Head of caudate nucleus (tissue), 42 donors: ENCODE data around the gene ITGB1BP2.
"Not testable (repeated sequence)": the region's sequence is repeated elsewhere in the genome, so short reads cannot be mapped to it uniquely, and the experiment has no call there.

Experiments
- DNase-seq, 42 donors: peaks; one replicate each; pipeline versions ENCODE4 v3.0.0 to v3.0.0-alpha.2; 2020 to 2021; ENCODE audit warnings: mixed read lengths in 7 of 42
- intact Hi-C: fragments of 100-400 bp; cut with DNase I; formaldehyde crosslinking; loops from one replicate; pipeline ENCODE4 v1.15.0; 2022

Gene ITGB1BP2

DNA sequence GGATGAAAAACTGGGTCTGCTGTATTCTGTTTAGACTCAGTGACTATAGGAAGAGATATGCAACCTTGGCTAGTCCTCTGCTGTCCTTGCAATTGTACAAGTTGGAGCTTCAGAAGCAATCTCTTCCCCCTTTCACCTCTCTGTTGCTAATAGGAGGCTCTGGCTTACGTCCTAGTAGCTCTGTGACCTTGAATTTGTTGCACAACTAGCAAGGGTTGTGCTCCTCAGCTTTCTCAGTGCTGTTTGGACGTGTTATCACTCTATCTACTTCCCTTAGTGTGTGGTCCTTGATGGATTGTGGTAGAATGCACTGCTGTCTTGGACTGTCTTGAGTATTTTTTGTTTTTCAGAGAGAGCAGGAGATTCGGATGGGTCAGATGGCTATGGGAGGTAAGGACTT, 3.4 kb upstream of the ITGB1BP2 start:
- intact Hi-C loops = no loop called here
- DNase-seq = no peak

DNA sequence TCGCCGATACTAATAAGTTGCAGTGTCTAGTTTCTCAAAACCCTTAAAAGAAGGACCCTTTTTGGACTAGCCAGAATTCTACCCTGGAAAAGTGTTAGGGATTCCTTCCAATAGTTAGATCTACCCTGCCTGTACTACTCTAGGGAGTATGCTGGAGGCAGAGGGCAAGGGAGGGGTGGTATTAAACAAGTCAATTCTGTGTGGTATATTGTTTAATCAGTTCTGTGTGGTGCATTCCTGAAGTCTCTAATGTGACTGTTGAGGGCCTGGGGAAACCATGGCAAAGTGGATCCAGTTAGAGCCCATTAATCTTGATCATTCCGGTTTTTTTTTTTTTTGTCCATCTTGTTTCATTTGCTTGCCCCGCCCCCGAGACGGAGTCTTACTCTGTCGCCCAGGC, 1.5 kb upstream of the ITGB1BP2 start:
- intact Hi-C loops, DNase-seq: not testable (repeated sequence)

DNA sequence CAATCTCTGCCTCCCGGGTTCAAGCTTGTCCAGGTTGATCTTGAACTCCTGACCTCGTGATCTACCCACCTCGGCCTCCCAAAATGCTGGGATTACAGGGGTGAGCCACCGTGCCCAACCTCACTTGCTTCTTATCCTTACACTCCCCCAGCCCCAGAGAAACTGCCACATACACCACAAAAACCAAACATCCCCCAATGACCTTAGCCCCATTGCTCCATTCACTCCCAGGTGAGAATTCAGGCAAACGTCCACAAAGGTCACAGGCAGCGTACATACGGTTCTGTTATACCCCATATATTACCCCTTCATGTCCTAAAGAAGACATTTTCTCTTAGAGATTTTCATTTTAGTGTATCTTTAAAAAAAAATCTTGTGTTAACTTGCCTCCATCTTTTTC, 1.1 kb upstream of the ITGB1BP2 start:
- DNase-seq, intact Hi-C loops: not testable (repeated sequence)

DNA sequence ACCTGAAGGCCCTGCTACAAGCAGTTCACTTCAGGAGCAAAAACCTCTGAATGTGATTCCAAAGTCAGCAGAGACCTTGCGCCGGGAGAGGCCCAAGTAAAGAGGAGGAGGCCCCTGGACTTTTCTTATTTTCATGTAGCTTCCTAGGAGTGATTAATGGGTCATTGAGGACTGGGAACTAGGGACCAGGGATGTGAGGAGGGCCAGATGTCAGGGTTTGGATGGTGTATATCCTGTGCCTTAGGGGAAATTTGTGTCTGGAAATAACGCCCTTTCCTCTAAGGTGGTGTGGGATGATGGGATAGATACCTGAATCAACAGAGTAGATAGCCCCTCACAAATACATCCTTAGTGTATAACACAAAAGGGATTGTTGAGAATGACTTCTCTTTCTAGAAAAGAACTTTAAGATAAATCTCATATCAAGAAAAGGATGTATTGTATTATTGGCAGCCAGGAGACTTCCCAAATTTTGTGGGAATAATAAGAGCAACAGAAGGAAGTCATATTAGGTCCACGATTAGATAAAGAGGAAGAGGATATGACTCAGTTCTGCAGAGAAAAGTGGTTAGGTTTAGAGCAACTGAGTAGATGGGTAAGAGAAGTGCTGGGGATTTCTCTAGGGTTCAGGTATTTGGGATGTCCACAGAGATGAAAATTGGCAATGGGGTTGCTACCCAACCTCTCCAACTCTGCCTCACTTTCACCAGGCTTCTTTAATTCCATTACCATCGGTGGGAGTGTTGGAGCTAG, 1.1 kb downstream of the ITGB1BP2 start:
- intact Hi-C loops = no loop called here

DNA sequence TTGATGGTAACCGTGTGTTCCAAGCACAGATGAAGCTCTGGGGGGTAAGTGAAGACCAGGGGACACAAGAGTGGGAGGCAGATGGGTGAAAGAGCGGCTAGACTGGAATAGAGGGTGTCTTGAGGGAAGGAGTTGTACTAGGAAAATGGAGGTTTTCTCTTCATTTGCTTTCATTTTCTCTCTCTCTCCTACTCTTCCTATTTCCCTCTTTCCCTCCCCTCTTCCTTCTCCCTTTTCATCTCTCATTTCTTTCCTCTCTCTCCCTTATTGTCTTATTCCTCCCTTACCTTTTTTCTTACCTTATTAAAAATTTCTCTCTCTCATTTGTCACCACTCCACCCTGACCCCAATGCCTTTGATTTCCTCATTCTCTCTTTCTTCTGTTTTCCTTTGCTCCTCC, 3.0 kb downstream of the ITGB1BP2 start:
- intact Hi-C loops = no loop called here
- DNase-seq = no peak

More for the DNA sequence above, 1.1 kb downstream of the ITGB1BP2 start:
- no peak for DNase-seq

DNA sequence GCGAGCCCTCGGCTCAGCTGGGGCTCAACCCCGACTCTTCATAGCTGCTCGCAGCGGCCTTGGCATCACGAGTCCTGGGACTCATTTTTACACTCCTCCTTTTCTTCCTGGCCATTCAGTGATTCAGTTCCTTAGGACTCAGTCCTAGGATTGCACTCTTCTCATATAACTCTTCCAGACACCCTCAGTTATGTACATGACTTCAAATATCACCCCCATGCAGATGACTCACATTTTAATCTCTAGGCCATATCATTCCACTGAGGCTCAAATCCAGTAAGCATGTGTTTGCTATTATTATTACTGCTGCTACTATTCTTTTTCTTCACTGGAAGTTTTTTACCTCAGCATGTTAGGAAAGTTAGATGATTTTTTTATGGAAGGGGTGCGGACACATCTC, 14.4 kb downstream of the ITGB1BP2 start:
- intact Hi-C loops = no loop called here
- DNase-seq = no peak

DNA sequence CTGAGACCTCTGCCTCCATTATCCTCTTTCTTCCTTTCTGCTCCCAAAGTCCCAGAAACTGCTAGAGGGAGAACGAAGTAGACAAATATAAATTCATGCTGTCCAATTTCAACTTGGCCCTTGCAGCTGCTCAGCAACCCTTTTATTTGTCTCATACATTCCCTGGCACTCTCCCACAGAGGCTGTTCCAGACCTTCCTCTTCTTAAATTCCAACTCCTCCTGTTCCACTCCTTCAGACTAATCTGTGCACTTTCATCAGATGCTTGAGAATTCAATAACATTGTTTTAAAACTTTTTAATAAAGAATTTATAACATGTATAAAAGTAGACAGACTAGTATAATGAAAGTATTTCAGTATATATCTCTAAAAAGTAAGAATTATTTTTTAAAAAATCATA, 15.4 kb downstream of the ITGB1BP2 start:
- DNase-seq, intact Hi-C loops: not testable (repeated sequence)

DNA sequence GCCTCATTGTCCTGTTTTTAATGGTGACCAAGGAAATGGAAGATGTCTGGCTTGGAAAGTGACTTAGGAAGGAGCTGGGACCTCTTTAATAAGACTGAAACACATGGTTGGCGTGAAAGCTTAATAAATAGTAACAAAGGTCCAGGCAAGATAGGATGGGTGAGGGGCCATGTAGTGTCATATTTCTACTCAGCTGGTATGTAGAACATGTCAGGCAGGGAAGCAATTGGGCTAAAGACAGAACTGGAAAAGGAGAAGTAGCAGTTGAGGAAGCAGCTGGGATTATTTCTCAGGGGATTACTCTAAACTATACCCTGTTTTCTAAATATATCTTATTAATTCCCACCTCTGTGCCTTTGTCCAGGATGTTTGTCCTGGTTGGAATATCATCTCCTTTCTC, 18.6 kb downstream of the ITGB1BP2 start:
- no peak for DNase-seq

DNA sequence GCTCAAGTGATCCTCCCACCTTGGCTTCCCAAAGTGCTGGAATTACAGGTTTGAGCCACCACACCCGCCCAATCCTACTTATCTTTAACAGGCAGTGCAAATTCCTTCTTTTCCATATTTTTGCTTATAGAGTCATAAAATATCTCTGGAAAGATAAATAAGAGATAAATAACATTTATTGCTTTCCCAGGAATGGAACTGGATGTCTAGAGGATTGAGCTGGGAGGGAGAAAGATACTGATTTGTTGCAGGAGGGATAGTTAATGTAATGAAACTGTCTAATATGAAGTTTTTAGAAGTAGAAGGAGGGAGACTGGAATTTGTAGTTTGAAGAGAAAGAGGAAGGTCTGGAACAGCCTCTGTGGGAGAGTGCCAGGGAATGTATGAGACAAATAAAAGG, 20.2 kb downstream of the ITGB1BP2 start:
- intact Hi-C loops = no loop called here
- no peak for DNase-seq

More for the DNA sequence above, 18.6 kb downstream of the ITGB1BP2 start:
- intact Hi-C loops = no loop called here

DNA sequence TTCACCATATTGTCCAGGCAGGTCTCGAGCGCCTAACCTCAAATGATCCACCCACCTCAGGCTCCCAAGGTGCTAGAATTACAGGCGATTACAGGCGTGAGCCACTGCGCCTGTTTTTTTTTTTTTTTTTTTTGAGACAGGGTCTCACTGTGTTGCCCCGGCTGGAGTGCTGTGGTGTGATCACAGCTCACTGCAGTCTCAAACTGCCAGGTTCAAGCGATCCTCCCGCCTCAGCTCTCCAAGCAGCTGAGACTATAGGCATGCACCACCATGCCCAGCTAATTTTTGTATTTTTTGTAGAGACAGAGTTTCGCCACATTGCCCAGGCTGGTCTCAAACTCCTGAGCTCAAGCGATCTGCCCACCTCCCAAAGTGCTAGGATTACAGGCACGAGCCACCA, 22.9 kb downstream of the ITGB1BP2 start:
- intact Hi-C loops, DNase-seq: not testable (repeated sequence)

DNA sequence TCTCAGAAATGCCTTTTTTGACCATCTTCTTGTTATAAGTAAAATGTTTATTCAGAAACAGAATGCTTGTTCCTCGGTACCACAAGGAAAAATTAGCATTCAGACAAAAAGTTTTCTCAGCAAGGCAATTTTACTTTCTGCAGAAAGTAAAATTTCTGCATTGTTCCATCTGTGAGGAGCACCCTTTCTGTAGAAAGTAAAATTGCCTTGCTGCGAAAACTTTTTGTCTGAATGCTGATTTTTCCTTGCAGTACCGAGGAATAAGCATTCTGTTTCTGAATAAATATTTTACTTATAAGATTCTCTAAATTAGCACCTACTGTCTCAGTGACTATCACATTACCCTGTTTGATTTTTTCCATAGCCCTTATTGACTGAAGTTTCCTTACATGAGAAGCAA, 24.8 kb downstream of the ITGB1BP2 start:
- DNase-seq = no peak
- intact Hi-C loops = no loop called here

DNA sequence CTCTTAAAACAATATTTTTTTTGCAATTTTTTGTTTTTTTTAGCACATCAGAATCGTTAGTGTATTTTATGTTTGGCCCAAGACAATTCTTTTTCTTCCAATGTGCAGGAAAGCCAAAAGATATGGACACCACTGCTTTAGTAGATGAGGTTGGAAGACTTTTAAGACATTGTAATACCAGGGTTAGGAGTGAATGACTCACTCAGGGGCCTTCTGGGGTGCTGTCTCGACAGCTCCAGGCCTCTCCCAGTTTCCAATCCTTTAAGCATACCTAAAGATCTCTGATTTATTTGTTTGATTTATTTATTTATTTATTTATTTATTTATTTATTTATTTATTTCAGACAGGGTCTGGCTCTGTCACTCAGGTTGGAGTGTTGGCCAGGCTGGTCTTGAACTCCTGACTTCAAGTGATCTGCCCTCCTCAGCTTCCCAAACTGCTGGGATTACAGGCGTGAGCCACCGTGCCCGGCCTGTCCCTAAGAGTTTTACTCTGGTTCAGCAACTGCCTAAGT, 47.7 kb downstream of the ITGB1BP2 start:
- DNase-seq, intact Hi-C loops: not testable (repeated sequence)

DNA sequence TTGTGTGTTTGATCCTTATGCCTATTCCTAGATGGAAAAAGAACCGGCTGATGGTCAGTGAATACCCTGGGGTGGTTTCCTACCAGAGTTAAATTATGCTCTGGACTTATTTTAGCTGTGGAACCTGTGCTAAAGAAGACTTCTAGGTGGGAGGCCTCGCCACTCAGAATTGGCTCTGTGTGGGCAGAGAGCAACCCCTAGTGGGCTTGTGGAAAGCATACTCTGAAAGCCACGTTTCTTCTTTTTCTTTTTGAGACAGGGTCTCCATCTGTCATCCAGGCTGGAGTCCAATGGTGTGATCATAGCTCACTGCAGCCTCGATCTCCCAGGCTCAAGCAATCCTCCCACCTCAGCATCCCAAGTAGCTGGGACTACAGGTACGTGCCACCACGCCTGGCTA, 48.3 kb downstream of the ITGB1BP2 start:
- intact Hi-C loops, DNase-seq: not testable (repeated sequence)

DNA sequence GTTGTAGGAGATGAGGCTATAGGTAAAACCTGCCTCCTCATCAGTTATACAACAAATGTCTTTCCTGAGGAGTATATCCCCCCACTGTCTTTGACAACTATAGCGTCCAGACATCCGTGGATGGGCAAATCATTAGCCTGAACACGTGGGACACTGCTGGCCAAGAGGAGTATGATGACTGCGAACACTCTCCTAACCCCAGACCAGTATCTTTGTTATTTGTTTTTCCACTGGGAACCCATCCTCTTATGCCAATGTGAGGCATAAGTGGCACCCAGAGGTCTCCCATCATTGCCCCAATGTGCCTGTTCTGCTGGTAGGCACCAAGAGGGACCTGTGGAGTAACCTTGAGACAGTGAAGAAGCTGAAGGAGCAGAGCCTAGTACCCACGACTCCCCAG, 50.9 kb downstream of the ITGB1BP2 start:
- DNase-seq, intact Hi-C loops: not testable (repeated sequence)
